Adrenal gland (tissue), 5 donors: ENCODE data around the gene CACNA1G.

Source experiments
- CTCF ChIP-seq, 6 experiments: fragments of 450-650 bp in 4 of 6; fragments of 200-600 bp in 2 of 6; sonication (generic) in 1 of 6; IDR thresholded peaks; 1 replicate in 5 of 6; 2 replicates in 1 of 6; pipeline versions ENCODE4 v1.5.1 to v1.8.0; 2016 to 2021; ENCODE audit warnings: antibody characterized with exemption in 6 of 6, mild to moderate bottlenecking in 2 of 6, moderate library complexity in 1 of 6
- POLR2A ChIP-seq, 2 donors: fragments of 450-650 bp; IDR thresholded peaks; one replicate each; pipeline ENCODE4 v1.6.1; 2017; ENCODE audit warnings: antibody characterized with exemption in 2 of 2, mild to moderate bottlenecking in 2 of 2, moderate library complexity in 1 of 2
- donor health status: DM: no; HTN: no; CAD: no.

GRCh38 chr17:50665838-50666237, 105.3 kb downstream of the CACNA1G start:
- TF ChIP-seq CTCF (IDR thresholded peaks at IDR 0.05) (no peak), POLR2A (IDR thresholded peaks at IDR 0.05) (no peak)
